SK-N-SH treated with all-trans-retinoic acid at 6 μM for 48 hours (cell line): ENCODE results near the gene TECPR1.

Experiments
- ATAC-seq: fragments of 200-7000 bp; cut with Tn5 transposase; 3 replicates; pipeline ENCODE4 v1.9.1; 2020; ENCODE audit warnings: mild to moderate bottlenecking, moderate library complexity
- ARNTL ChIP-seq: fragments of 450-650 bp; formaldehyde crosslinking; IDR thresholded peaks from 2 replicates; pipeline ENCODE4 v1.5.0; 2020; ENCODE audit warnings: low read depth, mild to moderate bottlenecking, moderate library complexity, borderline replicate concordance
- CSDC2 ChIP-seq: fragments of 250-450 bp; sonication (Bioruptor Pico); IDR thresholded peaks from 2 replicates; pipeline ENCODE4 v1.5.0; 2020; ENCODE audit warnings: mild to moderate bottlenecking, moderate library complexity
- CSRNP3 ChIP-seq: fragments of 250-450 bp; sonication (Bioruptor Pico); IDR thresholded peaks from 2 replicates; pipeline ENCODE4 v1.5.1; 2021; ENCODE audit warnings: mild to moderate bottlenecking, moderate library complexity
- ESRRG ChIP-seq: fragments of 250-450 bp; sonication (Bioruptor Pico); IDR thresholded peaks from 2 replicates; pipeline ENCODE4 v1.6.1; 2021; ENCODE audit warnings: mild to moderate bottlenecking
- ISL1 ChIP-seq: fragments of 250-450 bp; sonication (Bioruptor Pico); IDR thresholded peaks from 2 replicates; pipeline ENCODE4 v2.1.2; 2022; ENCODE audit warnings: mild to moderate bottlenecking, moderate library complexity
- OSR1 ChIP-seq: fragments of 250-450 bp; sonication (Bioruptor Pico); IDR thresholded peaks from 2 replicates; pipeline ENCODE4 v1.8.0; 2022; ENCODE audit warnings: moderate library complexity, mild to moderate bottlenecking, inconsistent platforms
- PPARA ChIP-seq: fragments of 250-450 bp; sonication (Bioruptor Pico); IDR thresholded peaks from 2 replicates; pipeline ENCODE4 v1.5.0; 2020; ENCODE audit warnings: mild to moderate bottlenecking, borderline replicate concordance
- RARB ChIP-seq: fragments of 250-450 bp; sonication (Bioruptor Pico); IDR thresholded peaks from 2 replicates; pipeline ENCODE4 v1.8.0; 2021; ENCODE audit warnings: mild to moderate bottlenecking, moderate library complexity
- SNAI2 ChIP-seq: fragments of 250-450 bp; sonication (Bioruptor Pico); IDR thresholded peaks from 2 replicates; pipeline ENCODE4 v1.5.0; 2020; ENCODE audit warnings: mild to moderate bottlenecking, moderate library complexity
- TCF4 ChIP-seq: fragments of 250-450 bp; sonication (Bioruptor Pico); IDR thresholded peaks from 2 replicates; pipeline ENCODE4 v1.8.0; 2021; ENCODE audit warnings: mild to moderate bottlenecking, moderate library complexity, borderline replicate concordance
- TOX ChIP-seq: fragments of 250-450 bp; sonication (Bioruptor Pico); IDR thresholded peaks from 2 replicates; pipeline ENCODE4 v1.8.0; 2021; ENCODE audit warnings: mild to moderate bottlenecking, moderate library complexity, borderline replicate concordance
- ZC3H10 ChIP-seq: fragments of 250-450 bp; sonication (Bioruptor Pico); IDR thresholded peaks from 2 replicates; pipeline ENCODE4 v1.5.1; 2021; ENCODE audit warnings: mild to moderate bottlenecking, moderate library complexity
- ZFP3 ChIP-seq: fragments of 250-450 bp; sonication (Bioruptor Pico); IDR thresholded peaks from 2 replicates; pipeline ENCODE4 v1.5.0; 2020; ENCODE audit warnings: mild to moderate bottlenecking, moderate library complexity
- ZNF70 ChIP-seq: fragments of 450-650 bp; formaldehyde crosslinking; IDR thresholded peaks from 2 replicates; pipeline ENCODE4 v1.5.0; 2020; ENCODE audit warnings: mild to moderate bottlenecking, moderate library complexity
- ZNF8 ChIP-seq: fragments of 450-650 bp; formaldehyde crosslinking; IDR thresholded peaks from 2 replicates; pipeline ENCODE4 v1.5.0; 2020; ENCODE audit warnings: mild to moderate bottlenecking, moderate library complexity
- TF ChIP-seq, protein P1 (sequence below): fragments of 250-450 bp; sonication (Bioruptor Pico); IDR thresholded peaks from 2 replicates; pipeline ENCODE4 v1.5.0; 2020; ENCODE audit warnings: mild to moderate bottlenecking, moderate library complexity
- TF ChIP-seq, protein P2 (sequence below): fragments of 250-450 bp; sonication (Bioruptor Pico); IDR thresholded peaks from 2 replicates; pipeline ENCODE4 v1.5.1; 2020; ENCODE audit warnings: low read depth, mild to moderate bottlenecking, moderate library complexity
- TF ChIP-seq, protein P3 (sequence below): fragments of 250-450 bp; sonication (Bioruptor Pico); IDR thresholded peaks from 2 replicates; pipeline ENCODE4 v1.8.0; 2021; ENCODE audit warnings: low read depth, mild to moderate bottlenecking, moderate library complexity, borderline replicate concordance

Gene TECPR1

GRCh38 chr7:98206451-98207330 lies 45.3 kb downstream of the TECPR1 start:
- TF ChIP-seq CSDC2 = no peak
- TF ChIP-seq SNAI2 (CRISPR knock-in tag) = no peak
- no peak for TF ChIP-seq ZNF70 (CRISPR knock-in tag)
- no peak for TF ChIP-seq OSR1 (CRISPR knock-in tag)
- no peak for TF ChIP-seq ESRRG (CRISPR knock-in tag)
- no peak for TF ChIP-seq RARB
- no peak for ATAC-seq

DNA sequence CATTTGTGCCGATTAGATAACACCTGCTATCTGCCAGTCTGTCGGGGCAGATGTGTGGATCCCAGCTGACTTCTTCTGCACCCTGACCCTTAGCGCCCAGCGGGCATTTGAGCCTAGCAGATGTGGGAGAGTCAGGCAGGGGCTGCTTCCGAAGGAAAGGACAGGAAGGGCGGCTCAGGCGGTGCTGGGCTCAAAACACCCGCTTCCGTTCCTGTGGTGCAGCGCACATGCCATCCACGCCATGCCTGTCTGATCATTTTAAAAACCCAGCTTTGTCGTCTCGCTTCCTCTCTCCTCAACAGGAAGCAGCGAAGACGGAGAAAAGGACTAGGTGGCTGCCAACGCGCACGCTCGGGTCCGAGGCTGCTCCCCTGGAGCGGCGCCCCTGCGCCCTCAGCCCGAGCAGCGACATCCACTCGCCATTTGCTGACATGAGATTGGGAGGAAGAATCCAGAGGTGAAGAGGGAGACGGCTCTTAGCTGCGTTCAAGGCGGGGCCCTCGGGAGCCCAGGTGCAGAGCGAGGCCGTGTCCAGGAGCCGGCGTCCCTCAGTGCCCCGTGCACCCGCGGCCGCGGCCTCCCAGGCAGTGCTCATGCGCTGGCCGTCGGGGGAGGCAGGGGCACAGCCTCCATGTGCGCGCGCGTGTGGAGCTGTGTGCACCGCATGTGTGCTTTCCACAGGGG lies 46.7 kb downstream of the TECPR1 start:
- no peak for ATAC-seq
- TF ChIP-seq, protein P1, sequence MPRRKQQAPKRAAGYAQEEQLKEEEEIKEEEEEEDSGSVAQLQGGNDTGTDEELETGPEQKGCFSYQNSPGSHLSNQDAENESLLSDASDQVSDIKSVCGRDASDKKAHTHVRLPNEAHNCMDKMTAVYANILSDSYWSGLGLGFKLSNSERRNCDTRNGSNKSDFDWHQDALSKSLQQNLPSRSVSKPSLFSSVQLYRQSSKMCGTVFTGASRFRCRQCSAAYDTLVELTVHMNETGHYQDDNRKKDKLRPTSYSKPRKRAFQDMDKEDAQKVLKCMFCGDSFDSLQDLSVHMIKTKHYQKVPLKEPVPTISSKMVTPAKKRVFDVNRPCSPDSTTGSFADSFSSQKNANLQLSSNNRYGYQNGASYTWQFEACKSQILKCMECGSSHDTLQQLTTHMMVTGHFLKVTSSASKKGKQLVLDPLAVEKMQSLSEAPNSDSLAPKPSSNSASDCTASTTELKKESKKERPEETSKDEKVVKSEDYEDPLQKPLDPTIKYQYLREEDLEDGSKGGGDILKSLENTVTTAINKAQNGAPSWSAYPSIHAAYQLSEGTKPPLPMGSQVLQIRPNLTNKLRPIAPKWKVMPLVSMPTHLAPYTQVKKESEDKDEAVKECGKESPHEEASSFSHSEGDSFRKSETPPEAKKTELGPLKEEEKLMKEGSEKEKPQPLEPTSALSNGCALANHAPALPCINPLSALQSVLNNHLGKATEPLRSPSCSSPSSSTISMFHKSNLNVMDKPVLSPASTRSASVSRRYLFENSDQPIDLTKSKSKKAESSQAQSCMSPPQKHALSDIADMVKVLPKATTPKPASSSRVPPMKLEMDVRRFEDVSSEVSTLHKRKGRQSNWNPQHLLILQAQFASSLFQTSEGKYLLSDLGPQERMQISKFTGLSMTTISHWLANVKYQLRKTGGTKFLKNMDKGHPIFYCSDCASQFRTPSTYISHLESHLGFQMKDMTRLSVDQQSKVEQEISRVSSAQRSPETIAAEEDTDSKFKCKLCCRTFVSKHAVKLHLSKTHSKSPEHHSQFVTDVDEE (CRISPR knock-in tag) = no peak
- TF ChIP-seq TOX = no peak
- no peak for TF ChIP-seq RARB
- TF ChIP-seq ZC3H10 (CRISPR knock-in tag) = no peak
- TF ChIP-seq ZNF70 (CRISPR knock-in tag) = no peak
- no peak for TF ChIP-seq OSR1 (CRISPR knock-in tag)
- TF ChIP-seq ARNTL = no peak
- TF ChIP-seq ESRRG (CRISPR knock-in tag) = no peak
- TF ChIP-seq, protein P2, sequence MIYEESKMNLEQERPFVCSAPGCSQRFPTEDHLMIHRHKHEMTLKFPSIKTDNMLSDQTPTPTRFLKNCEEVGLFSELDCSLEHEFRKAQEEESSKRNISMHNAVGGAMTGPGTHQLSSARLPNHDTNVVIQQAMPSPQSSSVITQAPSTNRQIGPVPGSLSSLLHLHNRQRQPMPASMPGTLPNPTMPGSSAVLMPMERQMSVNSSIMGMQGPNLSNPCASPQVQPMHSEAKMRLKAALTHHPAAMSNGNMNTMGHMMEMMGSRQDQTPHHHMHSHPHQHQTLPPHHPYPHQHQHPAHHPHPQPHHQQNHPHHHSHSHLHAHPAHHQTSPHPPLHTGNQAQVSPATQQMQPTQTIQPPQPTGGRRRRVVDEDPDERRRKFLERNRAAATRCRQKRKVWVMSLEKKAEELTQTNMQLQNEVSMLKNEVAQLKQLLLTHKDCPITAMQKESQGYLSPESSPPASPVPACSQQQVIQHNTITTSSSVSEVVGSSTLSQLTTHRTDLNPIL (CRISPR knock-in tag) = no peak
- TF ChIP-seq CSDC2 = no peak
- TF ChIP-seq TCF4 (CRISPR knock-in tag) = no peak
- TF ChIP-seq ZNF8 (CRISPR knock-in tag) = no peak
- no peak for TF ChIP-seq ISL1 (CRISPR knock-in tag)
- TF ChIP-seq, protein P3, sequence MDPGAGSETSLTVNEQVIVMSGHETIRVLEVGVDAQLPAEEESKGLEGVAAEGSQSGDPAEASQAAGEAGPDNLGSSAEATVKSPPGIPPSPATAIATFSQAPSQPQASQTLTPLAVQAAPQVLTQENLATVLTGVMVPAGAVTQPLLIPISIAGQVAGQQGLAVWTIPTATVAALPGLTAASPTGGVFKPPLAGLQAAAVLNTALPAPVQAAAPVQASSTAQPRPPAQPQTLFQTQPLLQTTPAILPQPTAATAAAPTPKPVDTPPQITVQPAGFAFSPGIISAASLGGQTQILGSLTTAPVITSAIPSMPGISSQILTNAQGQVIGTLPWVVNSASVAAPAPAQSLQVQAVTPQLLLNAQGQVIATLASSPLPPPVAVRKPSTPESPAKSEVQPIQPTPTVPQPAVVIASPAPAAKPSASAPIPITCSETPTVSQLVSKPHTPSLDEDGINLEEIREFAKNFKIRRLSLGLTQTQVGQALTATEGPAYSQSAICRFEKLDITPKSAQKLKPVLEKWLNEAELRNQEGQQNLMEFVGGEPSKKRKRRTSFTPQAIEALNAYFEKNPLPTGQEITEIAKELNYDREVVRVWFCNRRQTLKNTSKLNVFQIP (CRISPR knock-in tag) = no peak
- no peak for TF ChIP-seq CSRNP3 (CRISPR knock-in tag)
- TF ChIP-seq ZFP3 (CRISPR knock-in tag) = no peak
- no peak for TF ChIP-seq PPARA
- no peak for TF ChIP-seq SNAI2 (CRISPR knock-in tag)

- no peak for ATAC-seq
- TF ChIP-seq SNAI2 (CRISPR knock-in tag) = no peak
Measured at GRCh38 chr7:98204670-98205069, 47.4 kb downstream of the TECPR1 start.

DNA sequence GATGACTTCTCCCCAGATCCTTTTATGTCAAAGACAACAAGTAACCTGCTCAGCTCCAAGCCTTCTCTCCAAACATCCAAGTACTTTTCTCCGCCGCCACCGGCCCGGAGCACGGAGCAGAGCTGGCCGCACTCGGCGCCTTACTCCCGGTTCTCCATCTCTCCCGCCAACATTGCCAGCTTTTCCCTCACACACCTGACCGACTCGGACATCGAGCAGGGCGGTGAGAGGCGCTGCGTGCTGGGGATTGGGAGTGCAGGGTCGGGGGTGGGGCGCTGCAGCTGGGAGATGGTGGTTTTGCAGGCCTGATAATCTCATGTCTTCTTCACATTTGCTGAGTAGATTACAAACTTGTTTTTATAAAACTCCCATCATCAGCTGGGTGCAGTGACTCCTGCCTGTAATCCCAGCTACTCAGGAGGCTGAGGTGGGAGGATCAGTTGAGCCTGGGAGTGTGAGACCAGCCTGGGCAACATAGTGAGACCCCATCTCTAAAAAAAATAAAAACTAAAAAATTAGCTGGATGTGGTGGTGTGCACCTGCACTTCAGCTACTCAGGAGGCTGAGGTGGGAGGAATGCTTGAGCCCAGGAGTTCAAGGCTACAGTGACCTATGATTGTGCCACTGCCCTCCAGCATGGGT lies 47.9 kb downstream of the TECPR1 start:
- TF ChIP-seq PPARA = no peak
- no peak for TF ChIP-seq ZNF70 (CRISPR knock-in tag)
- ATAC-seq = no peak
